ENCODE measurements around the gene NPM1.
A peak's percentile ranks its signal among the peaks of the same experiment; 100 is the strongest.

The NPM1 gene

GRCh38 chr5:171418982-171419687, 31.5 kb downstream of the NPM1 start, which contains the start of gene FGF18:
Gene FGF18 (plus strand): TSS chr5:171419647. CDS start chr5:171420200, 553 bp downstream.
- peak; percentile 82 for DNase-seq (ENCODE audit: low spot score)
- in situ Hi-C loops (cut with MboI; ENCODE audit: low pct_unique_long_range_greater_than_20kb, low sequenced_read_pairs, unreplicated experiment): loop anchor here (25.0 kb wide), 1 partner anchor 618 kb away; no protein-coding TSS in a partner anchor
- no peak for TF ChIP-seq CTCF (IDR thresholded peaks at IDR 0.05; ENCODE audit: extremely low read depth, insufficient read depth, missing control alignments)

GRCh38 chr5:171419688-171420430, 32.2 kb downstream of the NPM1 start:
- in situ Hi-C loops (cut with MboI; ENCODE audit: low pct_unique_long_range_greater_than_20kb, low sequenced_read_pairs, unreplicated experiment): loop anchor here (25.0 kb wide), 1 partner anchor 617 kb away; no protein-coding TSS in a partner anchor
- peak; percentile 69 for DNase-seq (ENCODE audit: low spot score)
- TF ChIP-seq CTCF (IDR thresholded peaks at IDR 0.05; ENCODE audit: extremely low read depth, insufficient read depth, missing control alignments): no peak

- in situ Hi-C loops (cut with MboI; ENCODE audit: low pct_unique_long_range_greater_than_20kb, low sequenced_read_pairs, unreplicated experiment): loop anchor here (25.0 kb wide), 1 partner anchor 617 kb away; no protein-coding TSS in a partner anchor
- no peak for DNase-seq (ENCODE audit: low spot score)
- no peak for TF ChIP-seq CTCF (IDR thresholded peaks at IDR 0.05; ENCODE audit: extremely low read depth, insufficient read depth, missing control alignments)
Observed at GRCh38 chr5:171420431-171421241, 33.0 kb downstream of the NPM1 start.

GRCh38 chr5:171421331-171422262, 33.9 kb downstream of the NPM1 start:
- in situ Hi-C loops (cut with MboI; ENCODE audit: low pct_unique_long_range_greater_than_20kb, low sequenced_read_pairs, unreplicated experiment): loop anchor here (25.0 kb wide), 1 partner anchor 616 kb away; no protein-coding TSS in a partner anchor
- DNase-seq (ENCODE audit: low spot score): no peak
- TF ChIP-seq CTCF (IDR thresholded peaks at IDR 0.05; ENCODE audit: extremely low read depth, insufficient read depth, missing control alignments): no peak

GRCh38 chr5:171422495-171422894, 34.8 kb downstream of the NPM1 start:
- in situ Hi-C loops (cut with MboI; ENCODE audit: low pct_unique_long_range_greater_than_20kb, low sequenced_read_pairs, unreplicated experiment): loop anchor here (25.0 kb wide), 1 partner anchor 615 kb away; no protein-coding TSS in a partner anchor
- no peak for TF ChIP-seq CTCF (IDR thresholded peaks at IDR 0.05; ENCODE audit: extremely low read depth, insufficient read depth, missing control alignments)
- DNase-seq (ENCODE audit: low spot score): no peak

All from GM13977 (cell line).